G401 (cell line): ENCODE measurements around the gene BLM. TPM values are rescaled to one million over a fixed set of nuclear protein-coding genes. Genes with fewer than 3 reads are reported as not detected.
"Not testable (repeated sequence)": the region's sequence is repeated elsewhere in the genome, so short reads cannot be mapped to it uniquely, and the experiment has no call there.

Experiments used
- DNase-seq: peaks from one replicate; pipeline ENCODE4 v3.0.0-alpha.2; 2015; ENCODE audit warnings: low spot score
- in situ Hi-C: cut with HindIII; loops from 2 replicates; pipeline ENCODE4 v1.10.0; 2016; ENCODE audit warnings: low sequenced_read_pairs, mixed read lengths
- total RNA-seq: library from RNA; depleted of rRNA; stranded (reverse); fragments of >200 nt; shearing (Covaris generic); gene quantifications from 2 replicates; pipeline ENCODE4 v1.2.3, GENCODE V29; 2014

Gene BLM
- total RNA-seq, 1 experiment from 2014 or later, result 25.7 TPM

GRCh38 chr15:90813796-90814190 is 96.6 kb downstream of the BLM start:
- DNase-seq, result peak; percentile 58
- in situ Hi-C loops, result no loop called here

- DNase-seq, result peak; percentile 55
Observed at GRCh38 chr15:90814191-90814821, 97.2 kb downstream of the BLM start.

GRCh38 chr15:90816401-90817116 is 99.4 kb downstream of the BLM start:
- DNase-seq, result no peak

More at GRCh38 chr15:90814191-90814821, 97.2 kb downstream of the BLM start:
- in situ Hi-C loops, result no loop called here

GRCh38 chr15:90817117-90818057 is 100.2 kb downstream of the BLM start:
- in situ Hi-C loops, result no loop called here
- DNase-seq, result no peak

More at GRCh38 chr15:90816401-90817116, 99.4 kb downstream of the BLM start:
- in situ Hi-C loops, result no loop called here

- in situ Hi-C loops, result no loop called here
- DNase-seq, result no peak
Observed at GRCh38 chr15:90818251-90819210, 101.4 kb downstream of the BLM start.

- DNase-seq, result no peak
- in situ Hi-C loops, result no loop called here
Observed at GRCh38 chr15:90819390-90819789, 102.2 kb downstream of the BLM start.

GRCh38 chr15:90819850-90820249 is 102.7 kb downstream of the BLM start:
- DNase-seq, result no peak
- in situ Hi-C loops, result no loop called here

GRCh38 chr15:90820481-90820880 is 103.3 kb downstream of the BLM start:
- no peak for DNase-seq
- in situ Hi-C loops, result no loop called here

- in situ Hi-C loops, result no loop called here
- DNase-seq, result no peak
Observed at GRCh38 chr15:90822204-90822955, 105.2 kb downstream of the BLM start.

GRCh38 chr15:90823455-90823974 is 106.4 kb downstream of the BLM start:
- in situ Hi-C loops, result no loop called here
- no peak for DNase-seq

- DNase-seq, result not testable (repeated sequence)
- in situ Hi-C loops, result loop anchor here (25.0 kb wide), 1 partner anchor 112 kb away; the partner anchor contains the start of genes HDDC3 and UNC45A
Observed at GRCh38 chr15:90825115-90825899, 108.2 kb downstream of the BLM start.

GRCh38 chr15:90826206-90826885 is 109.2 kb downstream of the BLM start:
- not testable (repeated sequence) for DNase-seq
- in situ Hi-C loops, result loop anchor here (25.0 kb wide), 1 partner anchor 111 kb away; the partner anchor contains the start of genes HDDC3 and UNC45A

GRCh38 chr15:90826886-90827435 is 109.8 kb downstream of the BLM start:
- in situ Hi-C loops, result loop anchor here (25.0 kb wide), 1 partner anchor 110 kb away; the partner anchor contains the start of genes HDDC3 and UNC45A

GRCh38 chr15:90828111-90828510 is 111.0 kb downstream of the BLM start:
- in situ Hi-C loops, result loop anchor here (25.0 kb wide), 1 partner anchor 109 kb away; the partner anchor contains the start of genes HDDC3 and UNC45A
- DNase-seq, result no peak

More at GRCh38 chr15:90826886-90827435, 109.8 kb downstream of the BLM start:
- DNase-seq, result no peak

- in situ Hi-C loops, result loop anchor here (25.0 kb wide), 1 partner anchor 108 kb away; the partner anchor contains the start of genes HDDC3 and UNC45A
- no peak for DNase-seq
Observed at GRCh38 chr15:90829126-90829525, 112.0 kb downstream of the BLM start.
